NCI-H2227 treated with DMSO at 0.1 percent for 48 hours (cell line): ENCODE measurements around the gene GPR146.
A peak's percentile ranks its signal among the peaks of the same experiment; 100 is the strongest.

ENCODE experiments used
- DNase-seq: peaks from one replicate; lab custom pipeline; 2025; lab: John Stamatoyannopoulos, UW

The GPR146 gene

DNA sequence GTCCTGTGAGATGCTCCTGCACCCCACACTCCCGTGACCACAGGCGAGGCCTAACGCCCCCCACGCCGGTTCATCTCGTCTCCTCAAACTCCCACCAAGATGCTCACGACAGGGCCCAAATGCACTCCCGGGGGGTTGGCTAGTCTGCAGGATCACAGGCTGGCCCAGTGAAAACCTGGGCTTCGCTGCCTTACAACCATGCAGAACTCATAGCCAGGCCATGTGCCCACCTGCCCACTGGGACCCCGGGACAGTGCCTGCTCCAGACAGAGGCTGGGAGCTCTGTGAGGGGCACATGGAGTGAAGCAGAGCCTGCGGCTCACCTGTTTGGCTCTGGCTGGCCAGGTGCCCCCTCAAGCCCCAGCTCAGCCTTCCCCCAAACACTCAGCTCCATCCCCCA lies 34.2 kb downstream of the GPR146 start:
- no peak for DNase-seq

DNA sequence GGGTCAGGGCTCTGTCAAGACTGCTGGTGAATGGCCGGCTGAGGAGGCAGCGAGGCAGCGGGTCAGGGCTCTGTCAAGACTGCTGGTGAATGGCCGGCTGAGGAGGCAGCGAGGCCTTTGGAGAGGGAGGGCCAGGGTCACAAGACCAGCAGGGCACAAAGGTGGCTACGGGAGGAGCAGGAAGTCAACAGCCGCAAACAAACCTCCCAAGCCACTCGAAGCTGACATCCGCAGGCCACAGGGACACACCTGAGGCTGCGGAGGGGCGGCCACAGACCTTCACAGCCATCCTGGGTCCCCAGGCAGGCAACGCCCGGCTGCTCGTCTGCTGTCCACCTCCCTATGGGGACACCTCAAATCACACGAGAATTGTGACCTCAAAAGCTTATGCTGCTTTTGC lies 34.6 kb downstream of the GPR146 start:
- no peak for DNase-seq

DNA sequence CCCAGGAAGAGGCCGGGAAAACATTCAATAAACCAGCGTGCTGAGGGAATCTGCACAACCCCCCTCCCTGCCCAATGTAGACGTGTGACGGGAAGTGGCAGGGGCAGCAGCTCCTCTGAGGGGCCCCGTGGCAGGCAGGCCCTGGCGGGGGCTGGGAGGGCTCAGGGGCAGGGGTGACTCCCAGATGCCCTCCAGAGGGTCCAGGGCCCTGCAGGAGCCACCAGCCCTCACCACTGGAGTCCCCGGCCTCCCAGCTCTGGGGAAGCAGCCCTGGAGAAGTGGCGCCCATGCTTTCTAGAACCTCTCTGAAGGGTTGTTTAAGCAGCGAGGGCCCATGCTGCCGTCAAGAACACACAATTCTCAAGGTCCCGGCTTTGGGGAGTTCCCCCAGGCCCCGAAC lies 35.2 kb downstream of the GPR146 start:
- DNase-seq: no peak

DNA sequence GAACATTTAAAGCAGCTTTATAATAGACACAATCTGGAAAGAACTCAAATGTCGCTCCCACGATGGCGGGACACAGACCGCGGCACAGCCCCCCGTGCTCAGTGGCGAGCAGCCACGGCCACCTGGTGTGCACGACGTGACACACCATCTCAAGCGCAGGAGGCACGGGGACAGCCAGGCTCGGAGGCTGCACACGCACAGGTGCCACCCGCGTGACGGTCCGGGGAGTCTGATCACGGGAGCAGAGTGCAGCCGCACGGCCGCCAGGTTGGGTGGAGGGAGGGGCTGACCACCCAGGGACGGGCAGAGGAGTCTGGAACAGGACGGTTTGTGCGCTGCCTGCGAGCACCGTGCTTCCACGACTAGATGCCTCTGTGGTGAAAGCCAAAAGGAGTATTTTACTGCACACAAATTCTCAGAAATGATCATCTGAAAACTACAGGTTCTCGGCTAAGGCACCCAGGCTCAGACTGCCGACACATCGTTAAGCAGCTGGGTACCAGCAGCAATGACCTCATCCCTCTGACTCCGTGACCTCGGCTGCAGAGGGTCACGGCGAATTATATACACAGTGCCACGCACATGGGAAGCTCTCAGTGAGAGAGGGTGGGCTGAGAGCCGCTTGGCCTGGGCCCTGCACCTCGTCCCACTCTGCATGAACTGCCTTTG lies 36.0 kb downstream of the GPR146 start:
- no peak for DNase-seq

DNA sequence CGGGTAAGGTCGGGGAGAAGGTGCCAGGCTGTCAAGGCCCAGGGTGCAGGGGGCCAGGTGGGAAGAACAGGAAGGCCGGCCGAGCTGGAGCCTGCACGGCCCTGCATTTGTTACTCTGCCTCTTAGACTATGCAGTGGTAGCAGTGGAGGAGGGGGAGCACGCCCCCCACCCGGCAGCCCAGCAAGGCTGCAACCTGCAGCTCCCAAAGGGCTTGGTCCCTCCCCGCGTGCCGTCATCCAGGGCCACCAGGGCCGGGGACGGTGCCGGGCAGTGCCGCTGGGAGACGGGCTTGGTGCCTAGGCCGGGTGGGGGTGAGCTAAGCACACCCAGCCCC lies 36.5 kb downstream of the GPR146 start:
- DNase-seq: no peak

DNA sequence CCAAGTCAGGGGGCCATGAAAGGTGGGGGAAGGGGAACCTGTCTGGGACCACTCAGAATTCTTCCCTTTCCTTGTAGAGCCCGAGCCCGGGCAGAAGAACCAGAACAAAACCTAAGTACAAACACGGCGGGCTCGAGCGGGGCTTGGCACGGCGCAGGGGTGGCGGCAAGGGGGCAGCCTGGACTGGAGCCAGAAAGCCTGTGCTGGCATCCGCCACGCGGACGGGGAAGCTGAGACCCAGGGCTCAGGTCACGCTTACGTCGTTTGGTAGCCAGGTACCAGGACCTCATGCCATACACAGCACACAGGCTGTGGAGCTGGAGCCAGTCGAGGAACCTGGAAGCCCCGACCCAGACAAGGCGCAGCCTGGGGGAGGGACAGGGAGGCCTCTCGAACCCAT lies 37.0 kb downstream of the GPR146 start:
- no peak for DNase-seq

DNA sequence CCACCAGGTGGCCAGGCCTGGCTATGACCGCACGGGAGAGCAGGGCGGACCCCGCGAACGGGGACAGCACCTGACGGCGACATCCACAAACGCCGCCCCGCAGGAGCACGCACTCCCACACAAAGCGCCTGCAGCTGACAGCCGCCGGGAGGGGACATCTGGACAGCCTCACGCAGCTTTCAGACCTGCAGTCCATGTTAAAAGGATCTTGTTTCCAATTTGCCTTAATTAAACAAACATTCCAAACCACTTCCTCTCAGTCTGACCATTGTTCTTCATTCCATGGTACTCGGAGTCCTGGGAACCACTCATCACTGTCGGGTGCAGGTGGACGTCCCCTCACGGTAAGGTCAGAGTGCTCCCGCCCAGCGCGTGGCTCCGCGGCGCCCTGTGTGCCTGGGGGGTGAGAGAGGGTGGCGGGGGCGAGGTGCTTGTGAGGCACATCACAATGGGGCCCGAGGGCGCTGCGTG lies 37.6 kb downstream of the GPR146 start:
- no peak for DNase-seq

DNA sequence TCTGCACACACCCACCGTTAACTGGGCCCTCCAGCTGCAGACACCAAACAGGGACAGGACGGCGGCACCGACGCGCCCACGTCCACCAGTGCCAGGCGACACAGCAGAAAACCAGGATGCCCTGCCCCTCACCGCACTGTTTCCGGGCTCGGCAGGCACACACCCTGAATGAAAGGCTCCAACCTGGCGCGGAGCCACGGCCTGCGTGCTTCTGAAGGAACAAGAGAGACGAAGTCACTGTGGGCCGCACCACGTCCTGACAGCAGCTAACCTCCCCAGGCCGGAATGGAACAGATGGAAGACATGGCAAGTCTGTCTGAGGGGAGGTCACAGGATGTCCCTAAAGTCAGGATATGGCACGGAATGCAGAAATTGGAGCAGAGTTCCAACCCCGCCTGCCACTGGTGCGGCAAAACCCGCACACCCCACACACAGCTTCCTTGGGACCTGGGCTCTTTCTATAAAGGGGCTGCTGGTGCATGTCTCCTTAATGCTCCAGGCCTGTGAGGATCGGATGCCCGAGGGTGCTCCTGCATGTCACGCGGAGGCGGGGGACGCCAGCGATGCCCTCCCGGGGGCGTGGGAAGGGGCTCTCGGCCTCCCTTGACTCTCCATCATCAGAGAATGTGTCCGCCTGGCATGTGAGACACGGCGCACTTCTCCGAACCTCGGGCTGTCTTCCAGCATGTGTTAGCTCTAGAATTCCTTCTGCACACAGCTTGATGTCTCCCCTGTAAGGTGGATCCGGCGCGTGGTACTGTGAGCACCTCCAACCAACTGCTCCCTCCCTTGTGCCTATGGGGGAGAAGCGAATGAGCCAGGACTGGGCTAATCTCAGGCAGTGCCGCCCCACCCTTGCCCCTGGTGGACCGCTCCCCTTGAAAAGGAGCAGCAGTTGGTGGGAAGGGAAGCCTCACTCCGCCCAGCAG lies 39.6 kb downstream of the GPR146 start:
- no peak for DNase-seq

DNA sequence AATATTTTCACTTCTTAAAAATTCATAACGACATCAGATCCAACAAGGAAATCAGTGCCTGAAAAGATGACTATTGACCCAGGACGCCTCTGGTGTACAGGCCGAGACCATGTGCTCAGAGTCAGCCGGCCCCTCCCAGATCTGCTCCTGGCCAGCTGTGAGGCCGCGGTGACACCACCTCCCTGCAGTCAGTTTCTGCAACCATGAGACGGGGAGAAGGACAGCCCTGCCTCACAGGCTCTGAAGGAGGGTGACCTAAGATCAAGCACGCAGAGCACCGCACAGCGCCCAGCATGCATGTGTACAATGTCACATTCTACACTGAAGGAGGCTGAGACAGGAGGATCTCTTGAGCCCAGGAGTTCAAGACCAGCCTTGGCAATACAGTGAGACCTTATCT lies 40.9 kb downstream of the GPR146 start:
- DNase-seq: no peak

DNA sequence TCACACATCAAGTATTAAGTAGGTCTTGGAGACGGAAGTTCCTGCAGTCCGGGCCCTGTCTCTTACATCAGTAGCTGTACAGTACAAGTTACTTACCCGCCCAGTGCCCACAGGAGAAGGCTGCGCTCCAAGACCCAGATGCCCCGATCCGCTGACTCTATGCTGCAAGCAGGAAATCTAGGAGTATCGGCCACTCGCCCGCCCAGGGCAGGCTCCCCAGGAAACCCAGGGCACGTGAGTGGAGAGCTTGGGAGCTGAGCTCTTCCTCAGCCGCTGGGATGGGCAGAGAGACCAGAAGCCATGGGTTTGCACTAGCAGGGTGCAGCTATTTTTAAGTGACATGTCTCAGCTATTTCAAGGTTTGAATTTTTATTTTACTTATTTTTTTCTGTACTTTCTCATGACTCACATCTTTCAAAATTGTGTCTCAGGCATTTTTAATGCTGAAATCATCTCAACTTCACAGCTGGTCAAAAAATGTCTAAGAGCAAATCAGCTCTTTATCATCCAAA lies 41.6 kb downstream of the GPR146 start:
- DNase-seq: no peak

DNA sequence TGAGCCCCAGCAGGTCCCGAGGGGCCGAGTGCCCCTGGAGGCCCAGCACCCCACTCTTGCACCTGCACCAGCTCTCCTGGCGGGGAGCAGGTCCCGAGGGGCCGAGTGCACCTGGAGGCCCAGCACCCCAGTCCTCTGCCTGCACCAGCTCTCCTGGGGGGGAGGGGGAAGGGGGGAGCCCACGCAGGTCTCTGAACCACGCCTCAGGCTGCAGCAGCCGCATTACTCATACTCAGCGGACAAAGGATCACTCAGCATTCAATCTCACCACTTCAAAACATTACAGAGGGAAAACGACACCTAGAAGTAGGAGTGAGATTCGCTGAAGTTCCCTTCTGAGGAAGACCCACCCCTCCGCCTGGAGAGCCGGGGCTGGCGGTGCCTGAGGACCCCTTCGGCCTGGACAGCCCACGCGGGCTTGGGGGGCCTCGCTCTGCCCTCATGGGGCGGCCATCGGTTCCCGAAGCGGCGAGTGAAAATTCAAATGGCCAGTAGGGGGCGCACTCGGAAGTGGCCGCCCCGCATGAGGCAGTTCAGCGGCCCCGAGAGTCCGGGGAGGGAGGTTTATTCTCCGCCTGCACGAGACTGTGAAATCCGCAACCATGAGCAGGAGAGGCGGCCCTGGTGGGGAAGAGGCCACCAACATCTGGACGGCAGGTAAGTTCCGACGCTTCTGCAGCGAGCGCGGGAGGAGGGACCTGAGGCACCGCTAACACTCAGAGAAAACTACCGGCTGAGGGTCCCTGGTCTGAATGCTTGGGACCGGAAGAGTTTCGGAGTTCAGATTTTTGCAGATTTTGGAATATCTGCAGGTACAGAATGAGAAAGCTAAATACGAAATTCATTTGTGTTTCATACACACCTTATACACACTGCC lies 42.5 kb downstream of the GPR146 start:
- peak; percentile 68 for DNase-seq

DNA sequence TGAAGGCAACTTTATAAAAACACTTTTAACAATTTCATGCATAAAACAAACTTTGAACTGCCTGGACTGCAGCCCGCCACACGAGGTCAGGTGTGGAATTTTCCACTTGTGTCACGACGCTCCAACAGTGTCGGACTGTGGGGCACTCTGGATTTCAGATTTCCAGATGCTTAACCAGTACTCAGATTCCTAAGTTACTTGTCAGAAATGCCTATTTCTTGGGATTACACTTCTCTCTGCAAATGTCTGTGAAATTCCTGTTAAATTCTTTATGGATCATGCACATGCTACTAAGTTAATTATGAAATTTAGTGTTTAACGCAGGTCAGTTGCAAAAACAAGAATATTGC lies 43.1 kb downstream of the GPR146 start:
- DNase-seq: no peak

DNA sequence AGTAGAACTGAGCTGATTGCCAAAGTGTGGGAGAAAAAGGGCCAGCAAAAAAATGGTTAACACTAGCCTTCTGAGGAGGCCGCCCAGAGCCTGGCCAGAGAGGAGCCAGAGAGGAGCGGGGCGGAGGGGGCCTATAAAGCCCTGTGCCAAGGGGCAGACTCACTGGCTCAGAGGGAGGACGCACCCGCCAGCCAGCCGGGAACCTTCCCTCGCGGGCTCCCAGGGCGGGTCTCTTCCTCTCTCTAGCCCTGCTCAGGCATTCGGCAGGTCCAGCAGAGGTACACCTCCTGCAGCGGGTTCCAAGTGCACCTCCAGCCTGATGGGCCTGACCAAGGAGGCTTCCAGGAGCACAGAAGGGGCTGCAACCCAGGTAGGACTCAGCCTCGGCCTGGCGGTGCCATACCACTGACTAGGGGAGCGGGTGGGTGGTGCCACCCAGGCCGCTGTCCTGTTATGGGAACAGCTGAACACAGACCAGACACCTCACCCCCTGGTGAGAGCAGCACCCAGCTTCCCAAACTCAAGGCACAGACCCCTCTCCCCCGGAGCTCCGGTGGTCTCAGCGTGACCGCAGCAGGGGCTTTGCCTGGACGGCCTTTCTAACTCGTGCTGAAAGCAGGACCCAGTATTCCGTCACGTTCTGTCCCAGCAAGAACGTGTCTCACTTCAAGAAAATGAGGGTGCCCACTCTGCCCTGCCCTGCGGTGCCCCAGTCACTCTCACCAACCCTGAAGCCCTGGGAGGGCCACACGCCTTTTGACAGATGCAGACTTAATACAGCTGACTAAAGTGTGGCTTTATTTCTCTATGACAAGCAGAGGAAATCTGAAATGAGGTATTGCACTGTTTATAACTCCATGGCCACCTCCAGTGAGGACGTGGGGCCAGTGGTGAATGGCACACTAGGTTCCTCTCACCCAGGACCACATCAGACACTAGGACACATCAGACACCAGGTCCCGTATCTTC lies 43.9 kb downstream of the GPR146 start, which contains the start of gene GPER1:
Gene GPER1, plus strand, starts transcription at position 162 of the 969 bp plus-strand sequence. CDS start 3,616 bp downstream, outside the sequence.
- peak; percentile 33 for DNase-seq

DNA sequence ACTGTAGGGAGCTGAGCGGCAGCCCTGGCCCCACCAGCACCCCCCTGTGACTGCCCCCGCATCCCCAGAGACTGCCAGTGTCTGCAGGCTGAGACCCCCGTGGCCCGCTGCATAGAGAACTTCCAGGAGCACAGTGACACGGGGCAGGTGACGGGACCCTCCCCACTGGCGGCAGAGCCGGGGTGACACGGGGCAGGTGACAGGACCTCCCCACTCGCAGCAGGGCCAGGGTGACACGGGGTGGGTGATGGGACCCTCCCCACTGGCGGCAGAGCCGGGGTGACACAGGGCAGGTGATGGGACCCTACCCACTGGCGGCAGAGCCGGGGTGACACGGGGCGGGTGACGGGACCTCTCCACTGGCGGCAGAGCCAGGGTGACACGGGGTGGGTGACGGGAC lies 45.9 kb downstream of the GPR146 start:
- DNase-seq: no peak

DNA sequence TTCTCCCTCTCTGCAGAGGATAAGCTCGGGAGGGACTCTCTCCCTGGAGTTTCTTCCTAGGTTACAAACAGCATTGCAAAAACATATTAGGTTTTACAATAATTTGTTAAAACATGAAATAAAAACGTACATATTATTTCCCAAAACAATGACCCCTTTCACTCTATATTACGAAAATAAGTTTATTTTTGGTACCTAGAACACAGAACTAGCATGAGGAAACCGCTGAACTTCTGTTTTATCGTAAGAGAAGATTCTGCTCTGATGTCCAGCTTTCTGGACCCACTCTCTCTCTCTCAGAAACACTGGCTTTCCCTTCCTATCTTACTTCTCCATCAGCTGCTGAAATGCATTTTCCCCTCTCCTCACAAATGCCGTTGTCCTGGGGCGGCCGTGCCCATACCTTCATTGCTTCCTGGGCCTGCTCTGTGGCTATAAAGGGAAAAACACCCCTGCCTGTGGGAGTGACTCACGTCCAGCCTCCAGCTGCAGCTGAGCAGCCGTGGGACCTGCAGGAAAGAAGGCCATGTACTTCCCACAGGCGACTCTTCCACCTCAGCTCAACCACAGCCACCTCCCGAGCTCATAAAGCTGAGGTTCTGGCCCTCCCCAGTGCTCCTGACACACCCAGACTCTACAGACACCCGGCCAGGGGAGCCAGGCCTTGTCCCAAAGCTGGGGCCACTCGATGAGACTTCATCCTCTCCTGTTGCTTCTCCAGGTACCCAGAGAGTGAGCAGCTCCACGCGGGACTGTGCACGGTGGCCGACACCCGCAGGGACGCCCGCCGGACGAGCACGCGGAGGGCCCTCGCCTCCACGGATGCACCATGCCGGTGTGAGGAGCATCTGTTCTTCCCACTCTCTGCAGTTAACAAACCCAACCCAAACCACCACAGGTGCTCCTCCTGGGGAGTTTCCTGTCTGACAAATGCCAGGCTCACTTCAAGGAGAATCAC lies 46.6 kb downstream of the GPR146 start:
- no peak for DNase-seq

DNA sequence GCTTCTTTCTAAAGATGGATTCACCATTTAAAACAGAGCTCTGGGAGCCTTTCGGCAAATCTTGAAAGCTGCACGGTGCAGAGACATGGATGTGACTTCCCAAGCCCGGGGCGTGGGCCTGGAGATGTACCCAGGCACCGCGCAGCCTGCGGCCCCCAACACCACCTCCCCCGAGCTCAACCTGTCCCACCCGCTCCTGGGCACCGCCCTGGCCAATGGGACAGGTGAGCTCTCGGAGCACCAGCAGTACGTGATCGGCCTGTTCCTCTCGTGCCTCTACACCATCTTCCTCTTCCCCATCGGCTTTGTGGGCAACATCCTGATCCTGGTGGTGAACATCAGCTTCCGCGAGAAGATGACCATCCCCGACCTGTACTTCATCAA lies 47.3 kb downstream of the GPR146 start:
- DNase-seq: no peak

DNA sequence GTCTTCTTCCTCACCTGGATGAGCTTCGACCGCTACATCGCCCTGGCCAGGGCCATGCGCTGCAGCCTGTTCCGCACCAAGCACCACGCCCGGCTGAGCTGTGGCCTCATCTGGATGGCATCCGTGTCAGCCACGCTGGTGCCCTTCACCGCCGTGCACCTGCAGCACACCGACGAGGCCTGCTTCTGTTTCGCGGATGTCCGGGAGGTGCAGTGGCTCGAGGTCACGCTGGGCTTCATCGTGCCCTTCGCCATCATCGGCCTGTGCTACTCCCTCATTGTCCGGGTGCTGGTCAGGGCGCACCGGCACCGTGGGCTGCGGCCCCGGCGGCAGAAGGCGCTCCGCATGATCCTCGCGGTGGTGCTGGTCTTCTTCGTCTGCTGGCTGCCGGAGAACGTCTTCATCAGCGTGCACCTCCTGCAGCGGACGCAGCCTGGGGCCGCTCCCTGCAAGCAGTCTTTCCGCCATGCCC lies 47.9 kb downstream of the GPR146 start:
- no peak for DNase-seq

DNA sequence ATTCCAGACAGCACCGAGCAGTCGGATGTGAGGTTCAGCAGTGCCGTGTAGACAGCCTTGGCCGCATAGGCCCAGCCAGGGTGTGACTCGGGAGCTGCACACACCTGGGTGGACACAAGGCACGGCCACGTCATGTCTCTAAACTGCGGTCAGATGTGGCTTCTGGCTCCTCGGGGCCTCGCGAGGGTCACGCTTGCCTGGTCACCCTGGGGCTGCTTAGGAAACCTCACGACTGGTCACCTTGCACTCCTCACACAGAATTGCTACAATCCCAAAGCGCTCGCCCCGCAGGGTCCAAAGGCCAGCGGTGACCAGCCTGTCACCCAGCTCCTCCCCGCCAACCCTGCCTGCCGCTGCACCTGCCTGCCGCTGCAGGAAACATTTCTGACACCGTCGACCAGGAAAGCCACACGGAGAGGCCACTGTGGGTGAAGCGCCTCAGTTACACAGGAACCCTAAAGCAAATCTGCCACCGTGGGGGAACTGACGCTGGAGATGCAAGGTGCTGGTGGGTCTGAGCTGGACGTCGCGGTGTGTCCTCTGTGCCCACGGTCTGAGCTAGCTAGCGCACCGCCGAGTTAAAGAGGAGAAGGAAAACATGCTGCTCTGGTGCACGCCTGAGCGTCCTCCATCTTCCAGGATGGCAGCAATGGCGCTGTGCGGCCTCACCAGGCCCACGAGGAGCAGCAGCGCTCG lies 48.6 kb downstream of the GPR146 start:
- DNase-seq: no peak

DNA sequence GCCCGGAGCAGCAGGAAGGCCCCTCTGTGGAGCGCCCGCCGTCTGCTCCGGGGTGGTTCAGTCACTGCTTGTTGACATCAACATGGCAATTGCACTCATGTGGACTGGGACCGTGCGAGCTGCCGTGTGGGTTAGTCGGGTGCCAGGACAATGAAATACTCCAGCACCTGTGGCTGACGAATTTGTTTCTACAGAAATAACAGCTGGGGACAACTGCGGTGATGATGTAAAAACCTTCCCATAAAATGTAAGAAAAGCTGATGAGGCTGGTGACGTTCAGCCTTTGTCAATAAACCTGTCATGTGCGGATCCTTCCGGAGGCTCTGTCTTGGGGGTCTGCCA lies 49.1 kb downstream of the GPR146 start:
- no peak for DNase-seq
